ENCODE data around the gene CASP2. TPM values are rescaled to one million over a fixed set of nuclear protein-coding genes. Genes with fewer than 3 reads are reported as not detected.

The CASP2 gene
- total and polyA plus RNA-seq, 10 of the 15 experiments (the other 5 are each of a cell fraction or from before 2014, with no cell fraction given): 12.1 to 60.4 (median 26.2) TPM

DNA sequence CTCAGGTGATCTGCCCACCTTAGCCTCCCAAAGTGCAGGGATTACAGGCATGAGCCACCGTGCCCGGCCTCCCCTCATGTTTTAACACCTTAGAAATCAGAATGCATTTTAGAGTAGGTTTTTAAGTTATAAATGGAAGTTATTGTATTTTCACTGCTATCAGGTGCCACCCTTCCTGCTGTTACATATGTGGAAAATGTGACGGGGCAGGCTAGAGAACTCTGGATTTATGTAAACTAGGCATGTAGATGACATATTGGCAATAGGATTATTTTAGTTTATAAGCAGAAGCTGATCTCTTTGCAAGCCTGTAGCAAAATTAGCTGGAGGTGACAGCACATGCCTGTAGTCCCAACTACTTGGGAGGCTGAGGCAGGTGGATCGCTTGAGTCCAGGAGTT, 2.1 kb downstream of the CASP2 start:
- Histone ChIP-seq H3K4me2 (ENCODE audit: control insufficient read depth, insufficient read depth) (peak overlapping the region; percentile 85), H3K9me3 (replicated peaks; ENCODE audit: control insufficient read depth, insufficient read depth, low read length) (no peaks in the 10 kb centered on the region; the same call in 2 of the 3 replicates), H2AFZ (ENCODE audit: control insufficient read depth, low read depth, low read length) (no peak overlapping the region), H3K79me2 (ENCODE audit: control insufficient read depth, insufficient read depth, low read length) (peaks cover 35% of the 10 kb centered on the region), H4K20me1 (ENCODE audit: control insufficient read depth, insufficient read depth) (no peaks in the 10 kb centered on the region), H3K36me3 (ENCODE audit: control insufficient read depth in 2 of 2, insufficient read depth in 2 of 2, low read length in 1 of 2) (peaks cover 11 to 20% of the 10 kb centered on the region in 2 experiments), H3K9ac (ENCODE audit: control insufficient read depth, insufficient read depth, low read length) (peak overlapping the region; percentile 10; the same call in 1 of the 2 replicates), H3K27me3 (replicated peaks in 1 of 2; ENCODE audit: control insufficient read depth in 2 of 2, insufficient read depth in 2 of 2, low read length in 1 of 2) (no peaks in the 10 kb centered on the region), H3K4me3 (peak overlapping the region; percentile 78), H3K27ac (ENCODE audit: control insufficient read depth, insufficient read depth) (no peak overlapping the region), H3K4me1 (ENCODE audit: control insufficient read depth, insufficient read depth, low read length) (0 out of 2 replicates have a peak, but pooled peaks cover 3% of the 10 kb centered on the region)
- intact Hi-C loops (cut with micrococcal nuclease; ENCODE audit: unreplicated experiment) (no loop called here), in situ Hi-C loops (cut with MboI) (no loop called here)
- CTCF ChIA-PET: interaction anchor here (1.0 to 2.9 kb wide), 5 partner anchors 9 to 90 kb away, joined by 3 to 17 read pairs (median 3); no protein-coding TSS in a partner anchor
- DNase-seq (ENCODE audit: low read depth, low spot score) (no peak), ATAC-seq (no peak), FAIRE-seq (peak; percentile 23)
- no TSS peak for BruUV-seq (replicated peaks)
- RAD21 ChIA-PET (ENCODE audit: unreplicated experiment): no interaction called here
- POLR2A ChIA-PET: interaction anchor here (0.6 to 1.1 kb wide), 3 partner anchors 9 to 27 kb away, joined by 3 to 5 read pairs (median 3); partner anchors contain the start of gene GSTK1
- 93% methylated on average over 4 of the region's 4 CpGs for WGBS (ENCODE audit: insufficient coverage, insufficient replicate concordance, low lambda C conversion rate, missing lambda C conversion rate)
- SMC1A ChIA-PET (ENCODE audit: uncharacterized antibody, unreplicated experiment): interaction anchor here (0.6 to 1.8 kb wide), 7 partner anchors 9 to 125 kb away, joined by 3 to 7 read pairs (median 4); no protein-coding TSS in a partner anchor
- TF ChIP-seq, protein P1, sequence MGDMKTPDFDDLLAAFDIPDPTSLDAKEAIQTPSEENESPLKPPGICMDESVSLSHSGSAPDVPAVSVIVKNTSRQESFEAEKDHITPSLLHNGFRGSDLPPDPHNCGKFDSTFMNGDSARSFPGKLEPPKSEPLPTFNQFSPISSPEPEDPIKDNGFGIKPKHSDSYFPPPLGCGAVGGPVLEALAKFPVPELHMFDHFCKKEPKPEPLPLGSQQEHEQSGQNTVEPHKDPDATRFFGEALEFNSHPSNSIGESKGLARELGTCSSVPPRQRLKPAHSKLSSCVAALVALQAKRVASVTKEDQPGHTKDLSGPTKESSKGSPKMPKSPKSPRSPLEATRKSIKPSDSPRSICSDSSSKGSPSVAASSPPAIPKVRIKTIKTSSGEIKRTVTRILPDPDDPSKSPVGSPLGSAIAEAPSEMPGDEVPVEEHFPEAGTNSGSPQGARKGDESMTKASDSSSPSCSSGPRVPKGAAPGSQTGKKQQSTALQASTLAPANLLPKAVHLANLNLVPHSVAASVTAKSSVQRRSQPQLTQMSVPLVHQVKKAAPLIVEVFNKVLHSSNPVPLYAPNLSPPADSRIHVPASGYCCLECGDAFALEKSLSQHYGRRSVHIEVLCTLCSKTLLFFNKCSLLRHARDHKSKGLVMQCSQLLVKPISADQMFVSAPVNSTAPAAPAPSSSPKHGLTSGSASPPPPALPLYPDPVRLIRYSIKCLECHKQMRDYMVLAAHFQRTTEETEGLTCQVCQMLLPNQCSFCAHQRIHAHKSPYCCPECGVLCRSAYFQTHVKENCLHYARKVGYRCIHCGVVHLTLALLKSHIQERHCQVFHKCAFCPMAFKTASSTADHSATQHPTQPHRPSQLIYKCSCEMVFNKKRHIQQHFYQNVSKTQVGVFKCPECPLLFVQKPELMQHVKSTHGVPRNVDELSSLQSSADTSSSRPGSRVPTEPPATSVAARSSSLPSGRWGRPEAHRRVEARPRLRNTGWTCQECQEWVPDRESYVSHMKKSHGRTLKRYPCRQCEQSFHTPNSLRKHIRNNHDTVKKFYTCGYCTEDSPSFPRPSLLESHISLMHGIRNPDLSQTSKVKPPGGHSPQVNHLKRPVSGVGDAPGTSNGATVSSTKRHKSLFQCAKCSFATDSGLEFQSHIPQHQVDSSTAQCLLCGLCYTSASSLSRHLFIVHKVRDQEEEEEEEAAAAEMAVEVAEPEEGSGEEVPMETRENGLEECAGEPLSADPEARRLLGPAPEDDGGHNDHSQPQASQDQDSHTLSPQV (IDR thresholded peaks at IDR 0.05): no peak
- TF ChIP-seq, protein P2, sequence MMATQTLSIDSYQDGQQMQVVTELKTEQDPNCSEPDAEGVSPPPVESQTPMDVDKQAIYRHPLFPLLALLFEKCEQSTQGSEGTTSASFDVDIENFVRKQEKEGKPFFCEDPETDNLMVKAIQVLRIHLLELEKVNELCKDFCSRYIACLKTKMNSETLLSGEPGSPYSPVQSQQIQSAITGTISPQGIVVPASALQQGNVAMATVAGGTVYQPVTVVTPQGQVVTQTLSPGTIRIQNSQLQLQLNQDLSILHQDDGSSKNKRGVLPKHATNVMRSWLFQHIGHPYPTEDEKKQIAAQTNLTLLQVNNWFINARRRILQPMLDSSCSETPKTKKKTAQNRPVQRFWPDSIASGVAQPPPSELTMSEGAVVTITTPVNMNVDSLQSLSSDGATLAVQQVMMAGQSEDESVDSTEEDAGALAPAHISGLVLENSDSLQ (IDR thresholded peaks at IDR 0.05): no peak
- TF ChIP-seq FOS (IDR thresholded peaks at IDR 0.05; ENCODE audit: borderline replicate concordance, extremely low read depth, insufficient read length): no peak
- TF ChIP-seq GABPA (IDR thresholded peaks at IDR 0.05; ENCODE audit: low read depth): no peak
- TF ChIP-seq, protein P3, sequence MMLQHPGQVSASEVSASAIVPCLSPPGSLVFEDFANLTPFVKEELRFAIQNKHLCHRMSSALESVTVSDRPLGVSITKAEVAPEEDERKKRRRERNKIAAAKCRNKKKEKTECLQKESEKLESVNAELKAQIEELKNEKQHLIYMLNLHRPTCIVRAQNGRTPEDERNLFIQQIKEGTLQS (IDR thresholded peaks at IDR 0.05; ENCODE audit: borderline replicate concordance, extremely low read depth, low read depth, low read length): no peak
- TF ChIP-seq CBX5 (IDR thresholded peaks at IDR 0.05; ENCODE audit: low read depth): no peak
- TF ChIP-seq RELA (IDR thresholded peaks at IDR 0.05; ENCODE audit: borderline replicate concordance, partially characterized antibody): no peak
- no peak for TF ChIP-seq MTA2 (IDR thresholded peaks at IDR 0.05; ENCODE audit: low read depth)
- TF ChIP-seq ZNF622 (IDR thresholded peaks at IDR 0.05): no peak
- TF ChIP-seq SMAD5 (IDR thresholded peaks at IDR 0.05; ENCODE audit: low read depth): no peak
- TF ChIP-seq, protein P4, sequence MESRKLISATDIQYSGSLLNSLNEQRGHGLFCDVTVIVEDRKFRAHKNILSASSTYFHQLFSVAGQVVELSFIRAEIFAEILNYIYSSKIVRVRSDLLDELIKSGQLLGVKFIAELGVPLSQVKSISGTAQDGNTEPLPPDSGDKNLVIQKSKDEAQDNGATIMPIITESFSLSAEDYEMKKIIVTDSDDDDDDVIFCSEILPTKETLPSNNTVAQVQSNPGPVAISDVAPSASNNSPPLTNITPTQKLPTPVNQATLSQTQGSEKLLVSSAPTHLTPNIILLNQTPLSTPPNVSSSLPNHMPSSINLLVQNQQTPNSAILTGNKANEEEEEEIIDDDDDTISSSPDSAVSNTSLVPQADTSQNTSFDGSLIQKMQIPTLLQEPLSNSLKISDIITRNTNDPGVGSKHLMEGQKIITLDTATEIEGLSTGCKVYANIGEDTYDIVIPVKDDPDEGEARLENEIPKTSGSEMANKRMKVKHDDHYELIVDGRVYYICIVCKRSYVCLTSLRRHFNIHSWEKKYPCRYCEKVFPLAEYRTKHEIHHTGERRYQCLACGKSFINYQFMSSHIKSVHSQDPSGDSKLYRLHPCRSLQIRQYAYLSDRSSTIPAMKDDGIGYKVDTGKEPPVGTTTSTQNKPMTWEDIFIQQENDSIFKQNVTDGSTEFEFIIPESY (IDR thresholded peaks at IDR 0.05): no peak
- TF ChIP-seq SUPT20H (IDR thresholded peaks at IDR 0.05; ENCODE audit: borderline replicate concordance, control insufficient read depth, low read depth, low read length): no peak
- TF ChIP-seq RCOR1 (conservative IDR thresholded peaks at IDR 0.05; ENCODE audit: low read depth, low read length): no peak
- no peak for TF ChIP-seq SREBF2 (IDR thresholded peaks at IDR 0.05; ENCODE audit: low read length)
